Measurements from ENCODE around the gene TRIM34. TPM values are rescaled to one million over a fixed set of nuclear protein-coding genes. Genes with fewer than 3 reads are reported as not detected.
"Not testable (repeated sequence)": the region's sequence is repeated elsewhere in the genome, so short reads cannot be mapped to it uniquely, and the experiment has no call there.

TRIM34 gene
- total and polyA plus RNA-seq, 2 of the 4 experiments (the other 2 are of a cell fraction), result 6.1 to 8.6 TPM

DNA sequence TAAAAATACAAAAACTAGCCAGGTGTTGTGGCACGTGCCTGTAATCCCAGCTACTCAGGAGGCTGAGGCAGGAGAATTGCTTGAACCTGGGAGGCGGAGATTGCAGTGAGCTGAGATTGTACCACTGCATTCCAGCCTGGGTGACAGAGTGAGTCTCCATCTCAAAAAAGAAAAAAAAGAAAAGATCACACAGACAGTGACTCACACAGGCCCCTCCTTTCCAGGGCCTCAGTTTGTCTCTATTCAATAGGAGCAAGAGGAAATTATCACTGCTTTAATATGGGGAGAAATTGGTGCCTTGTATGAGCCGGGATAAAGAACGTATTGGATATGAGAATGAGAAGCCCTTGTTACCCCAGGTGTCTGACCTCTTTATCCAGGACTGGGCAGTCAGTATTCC is 22.0 kb upstream of the TRIM34 start:
- H3K23ac ChIP-seq (ENCODE audit: low read depth, low read length); H3K18ac ChIP-seq (ENCODE audit: low read depth, low read length); H3K14ac ChIP-seq (replicated peaks; ENCODE audit: low read depth, low read length); H3K27me3 ChIP-seq (ENCODE audit: control insufficient read depth, insufficient read depth, low read length); H3K4ac ChIP-seq (ENCODE audit: low read depth, low read length); H3K4me1 ChIP-seq (ENCODE audit: control insufficient read depth, insufficient read depth, low read length); H4K8ac ChIP-seq (ENCODE audit: low read depth in 2 of 2, low read length in 2 of 2); H4K91ac ChIP-seq (ENCODE audit: insufficient read depth, low read depth, low read length); H3K9ac ChIP-seq (ENCODE audit: low read depth, low read length); POLR2A ChIA-PET (ENCODE audit: unreplicated experiment); H3K36me3 ChIP-seq (ENCODE audit: control insufficient read depth, insufficient read depth, low read length); H2AFZ ChIP-seq (replicated peaks; ENCODE audit: low read length, poor library complexity); H4K20me1 ChIP-seq (ENCODE audit: insufficient read depth, low read length); H2AK9ac ChIP-seq (replicated peaks; ENCODE audit: low read depth, low read length, poor library complexity); BruUV-seq (replicated peaks); H3K4me2 ChIP-seq (ENCODE audit: low read depth, low read length); H3K56ac ChIP-seq (ENCODE audit: extremely low read depth, insufficient read depth, low read length); H3K9me1 ChIP-seq (ENCODE audit: insufficient read depth, low read length); H2AK5ac ChIP-seq (ENCODE audit: low read depth, low read length); H3K9me3 ChIP-seq (ENCODE audit: control insufficient read depth, insufficient read depth, low read length); ATAC-seq (ENCODE audit: low read depth); H2BK5ac ChIP-seq (ENCODE audit: low read depth, low read length, poor library complexity, severe bottlenecking); H3K27ac ChIP-seq (ENCODE audit: insufficient read depth, low read length); H3K4me3 ChIP-seq (ENCODE audit: insufficient read depth, low read depth, low read length); H2BK20ac ChIP-seq (ENCODE audit: low read depth, low read length); H4K5ac ChIP-seq (ENCODE audit: low read depth, low read length); intact Hi-C loops (cut with micrococcal nuclease); dilution Hi-C loops (cut with HindIII; ENCODE audit: low sequenced_read_pairs, unreplicated experiment): not testable (repeated sequence)
- Histone ChIP-seq H2BK120ac (ENCODE audit: low read depth, low read length) (0 out of 2 replicates have a peak overlapping the region, but pooled peaks have one; percentile 47), H3K79me1 (ENCODE audit: low read depth in 1 of 2, low read length in 2 of 2) (peaks cover 3 to 21% of the 10 kb centered on the region in 2 experiments), H2BK15ac (ENCODE audit: low read depth, low read length) (peak overlapping the region; percentile 36; the same call in 1 of the 3 replicates)
- WGBS, 2 experiments (ENCODE audit: extremely low coverage in 2 of 2, insufficient read length in 1 of 2), result no CpG with 5 or more reads among the region's 4 CpGs
- CTCF ChIA-PET, result interaction anchor here (0.9 kb wide), 1 partner anchor 28 kb away, joined by 3 read pairs; no protein-coding TSS in a partner anchor
- in situ Hi-C loops (cut with MboI; ENCODE audit: low sequenced_read_pairs), result loop anchor here (5.0 to 25.0 kb wide), 2 partner anchors 75 to 710 kb away; partner anchors contain the start of gene CAVIN3
- 0 out of 2 replicates have a peak, but pooled peaks have one; percentile 2 for TF ChIP-seq FOS (IDR thresholded peaks at IDR 0.05; ENCODE audit: low read depth, low read length)
- peak; percentile 43 for DNase-seq
